Suprapubic skin (tissue), 4 donors: ENCODE measurements around the gene GOLGA1. TPM values are rescaled to one million over a fixed set of nuclear protein-coding genes. Genes with fewer than 3 reads are reported as not detected.

Source experiments
- DNase-seq, 2 donors: peaks; one replicate each; pipeline ENCODE4 v3.0.0-alpha.2; 2019; ENCODE audit warnings: low spot score in 2 of 2
- H3K27ac ChIP-seq: fragments of 200-600 bp; sonication (generic); one replicate; pipeline ENCODE4 v1.5.1; 2019
- H3K27me3 ChIP-seq: fragments of 200-600 bp; sonication (generic); one replicate; pipeline ENCODE4 v1.5.1; 2019
- H3K36me3 ChIP-seq: fragments of 200-600 bp; sonication (generic); one replicate; pipeline ENCODE4 v1.5.1; 2019
- H3K4me1 ChIP-seq: fragments of 200-600 bp; sonication (generic); one replicate; pipeline ENCODE4 v1.5.1; 2019
- H3K4me3 ChIP-seq: fragments of 200-600 bp; sonication (generic); one replicate; pipeline ENCODE4 v1.5.1; 2019; ENCODE audit warnings: mild to moderate bottlenecking
- H3K9me3 ChIP-seq: fragments of 200-600 bp; sonication (generic); one replicate; pipeline ENCODE4 v1.5.1; 2019
- EP300 ChIP-seq: sonication (generic); formaldehyde crosslinking; IDR thresholded peaks from one replicate; pipeline ENCODE4 v1.6.1; 2017; ENCODE audit warnings: antibody characterized with exemption
- POLR2A ChIP-seq, 2 donors: fragments of 450-650 bp; IDR thresholded peaks; one replicate each; pipeline ENCODE4 v1.6.1; 2017; ENCODE audit warnings: antibody characterized with exemption in 2 of 2, mild to moderate bottlenecking in 2 of 2, moderate library complexity in 2 of 2
- POLR2AphosphoS5 ChIP-seq, 3 donors: sonication (generic); formaldehyde crosslinking; IDR thresholded peaks; one replicate each; pipeline ENCODE4 v1.6.1; 2017; ENCODE audit warnings: antibody characterized with exemption in 3 of 3
- WGBS: methylation state at CpG from one replicate; pipeline ENCODE4 v1.1.5; 2018; 5-methylcytosine and 5-hydroxymethylcytosine counted together
- total RNA-seq, 4 donors: library from RNA; depleted of rRNA; stranded (reverse); fragments of >200 nt; gene quantifications; one replicate each; pipeline ENCODE4 v1.1.0, GENCODE V29; 2016
- TF ChIP-seq, protein P1 (sequence below), 2 donors: fragments of 200-600 bp in 1 of 2; fragments of 450-650 bp in 1 of 2; sonication (generic) in 1 of 2; IDR thresholded peaks; one replicate each; pipeline ENCODE4 v1.5.1; 2016 to 2019; ENCODE audit warnings: antibody characterized with exemption in 2 of 2, mild to moderate bottlenecking in 1 of 2, moderate library complexity in 1 of 2

The GOLGA1 gene
- total RNA-seq, 4 donors from 2014 or later, result 20.2 to 47.5 (median 24.5) TPM

DNA sequence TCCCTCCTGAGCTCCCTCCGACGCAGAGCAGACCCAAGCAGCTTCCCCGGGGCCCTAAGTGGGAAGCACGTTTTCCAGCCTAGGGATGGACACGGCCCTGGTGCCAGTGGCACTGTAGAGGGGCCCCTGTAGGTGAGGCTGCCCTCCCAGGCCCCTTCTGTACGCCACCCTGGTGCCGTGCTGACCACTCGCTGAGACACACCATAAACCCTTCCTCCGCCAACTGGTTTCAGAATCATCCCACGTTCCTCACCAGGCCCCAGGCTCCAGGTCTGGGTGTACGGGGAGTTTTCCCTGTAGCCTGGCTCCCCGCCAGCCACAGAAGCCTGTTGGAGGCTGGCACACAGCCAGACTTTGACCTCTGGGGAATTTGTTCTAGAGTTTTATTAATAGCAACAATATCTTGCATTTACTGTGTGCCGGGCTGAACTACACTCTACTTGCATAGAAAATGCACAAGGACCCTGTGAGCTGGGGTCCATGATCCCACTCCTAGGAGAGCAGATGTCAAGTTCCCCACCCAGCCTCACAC lies 105.8 kb downstream of the GOLGA1 start:
- Histone ChIP-seq H3K9me3 (no peaks in the 10 kb centered on the region), H3K4me1 (peaks cover 28% of the 10 kb centered on the region), H3K27ac (no peak overlapping the region), H3K36me3 (no peaks in the 10 kb centered on the region), H3K27me3 (no peaks in the 10 kb centered on the region), H3K4me3 (no peak overlapping the region)
- DNase-seq, result no peak
- WGBS, result 72% methylated on average over 6 of the region's 13 CpGs
- TF ChIP-seq POLR2AphosphoS5 (IDR thresholded peaks at IDR 0.05) (no peak), POLR2A (IDR thresholded peaks at IDR 0.05) (no peak), EP300 (no peak)
- TF ChIP-seq, protein P1, sequence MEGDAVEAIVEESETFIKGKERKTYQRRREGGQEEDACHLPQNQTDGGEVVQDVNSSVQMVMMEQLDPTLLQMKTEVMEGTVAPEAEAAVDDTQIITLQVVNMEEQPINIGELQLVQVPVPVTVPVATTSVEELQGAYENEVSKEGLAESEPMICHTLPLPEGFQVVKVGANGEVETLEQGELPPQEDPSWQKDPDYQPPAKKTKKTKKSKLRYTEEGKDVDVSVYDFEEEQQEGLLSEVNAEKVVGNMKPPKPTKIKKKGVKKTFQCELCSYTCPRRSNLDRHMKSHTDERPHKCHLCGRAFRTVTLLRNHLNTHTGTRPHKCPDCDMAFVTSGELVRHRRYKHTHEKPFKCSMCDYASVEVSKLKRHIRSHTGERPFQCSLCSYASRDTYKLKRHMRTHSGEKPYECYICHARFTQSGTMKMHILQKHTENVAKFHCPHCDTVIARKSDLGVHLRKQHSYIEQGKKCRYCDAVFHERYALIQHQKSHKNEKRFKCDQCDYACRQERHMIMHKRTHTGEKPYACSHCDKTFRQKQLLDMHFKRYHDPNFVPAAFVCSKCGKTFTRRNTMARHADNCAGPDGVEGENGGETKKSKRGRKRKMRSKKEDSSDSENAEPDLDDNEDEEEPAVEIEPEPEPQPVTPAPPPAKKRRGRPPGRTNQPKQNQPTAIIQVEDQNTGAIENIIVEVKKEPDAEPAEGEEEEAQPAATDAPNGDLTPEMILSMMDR (IDR thresholded peaks at IDR 0.05), result no peak

DNA sequence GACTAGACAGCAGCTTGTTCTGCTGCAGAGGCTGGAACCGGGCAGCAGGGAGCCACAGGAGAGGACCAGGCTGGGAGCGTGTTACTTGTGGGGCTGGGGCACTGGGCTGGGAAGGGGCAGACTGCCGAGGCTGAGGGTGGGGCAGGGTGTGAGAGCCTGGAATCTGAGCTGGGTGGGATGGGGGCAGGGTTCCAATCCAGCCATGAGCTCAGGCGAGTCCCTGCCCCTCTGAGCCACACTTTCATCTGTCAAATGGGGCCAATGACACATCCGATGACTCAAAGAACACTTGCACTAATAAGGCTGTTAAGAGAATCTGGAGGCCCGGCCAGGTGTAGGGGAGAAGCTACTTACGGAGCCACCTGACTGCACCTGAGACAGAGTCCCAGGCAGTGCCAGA lies 106.3 kb downstream of the GOLGA1 start:
- H3K4me1 ChIP-seq, result peaks cover 28% of the 10 kb centered on the region
- no peak overlapping the region for H3K27ac ChIP-seq
- no peaks in the 10 kb centered on the region for H3K27me3 ChIP-seq
- no peaks in the 10 kb centered on the region for H3K36me3 ChIP-seq
- no peaks in the 10 kb centered on the region for H3K9me3 ChIP-seq
- TF ChIP-seq POLR2A (IDR thresholded peaks at IDR 0.05) (no peak), EP300 (no peak)
- no peak overlapping the region for H3K4me3 ChIP-seq
- 33% methylated on average over 4 of the region's 7 CpGs for WGBS
- no peak for DNase-seq

DNA sequence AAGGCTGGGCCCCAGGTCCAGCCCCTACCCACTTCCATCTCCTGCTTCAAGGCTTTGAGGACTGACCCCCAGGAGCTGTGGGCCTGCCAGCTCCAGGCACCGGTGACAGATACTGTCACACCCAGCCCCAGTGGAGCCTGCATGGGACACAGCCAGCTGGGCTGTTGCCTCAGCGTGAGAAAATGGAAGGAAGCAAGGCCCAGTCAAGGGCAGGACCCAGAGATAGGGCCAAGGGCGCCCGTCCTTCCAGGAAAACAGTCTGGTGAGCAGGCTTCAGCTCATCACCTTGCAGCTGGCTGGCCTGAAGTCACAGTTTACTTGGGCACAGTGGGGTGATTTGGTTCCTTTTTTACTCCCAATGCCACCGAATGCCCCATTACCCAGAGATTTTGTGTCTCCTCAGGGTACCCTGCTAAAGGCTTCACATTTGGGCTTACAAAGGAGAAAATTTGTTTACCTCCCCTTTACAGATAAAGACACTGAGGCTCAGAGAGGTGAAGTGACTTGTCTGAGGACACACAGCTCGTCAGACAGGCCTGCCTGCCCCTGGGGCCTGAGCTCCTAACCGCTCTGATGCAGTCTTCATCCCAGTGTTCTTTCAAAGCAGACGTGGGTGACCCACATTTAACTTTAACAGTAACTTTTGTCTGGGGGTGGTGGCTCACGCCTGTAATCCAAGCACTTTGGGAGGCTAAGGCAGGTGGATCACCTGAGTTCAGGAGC lies 109.1 kb downstream of the GOLGA1 start:
- WGBS, result 50% methylated on average over 9 of the region's 9 CpGs
- Histone ChIP-seq H3K36me3 (no peaks in the 10 kb centered on the region), H3K4me1 (peaks cover 33% of the 10 kb centered on the region), H3K27me3 (no peaks in the 10 kb centered on the region), H3K27ac (no peak overlapping the region), H3K9me3 (no peaks in the 10 kb centered on the region), H3K4me3 (no peak overlapping the region)
- peak in 1 of 2 donors; percentile 71 for DNase-seq
- TF ChIP-seq POLR2A (IDR thresholded peaks at IDR 0.05), result no peak
- TF ChIP-seq POLR2AphosphoS5 (IDR thresholded peaks at IDR 0.05), result no peak
- TF ChIP-seq, protein P1 (IDR thresholded peaks at IDR 0.05), result no peak
- no peak for TF ChIP-seq EP300

DNA sequence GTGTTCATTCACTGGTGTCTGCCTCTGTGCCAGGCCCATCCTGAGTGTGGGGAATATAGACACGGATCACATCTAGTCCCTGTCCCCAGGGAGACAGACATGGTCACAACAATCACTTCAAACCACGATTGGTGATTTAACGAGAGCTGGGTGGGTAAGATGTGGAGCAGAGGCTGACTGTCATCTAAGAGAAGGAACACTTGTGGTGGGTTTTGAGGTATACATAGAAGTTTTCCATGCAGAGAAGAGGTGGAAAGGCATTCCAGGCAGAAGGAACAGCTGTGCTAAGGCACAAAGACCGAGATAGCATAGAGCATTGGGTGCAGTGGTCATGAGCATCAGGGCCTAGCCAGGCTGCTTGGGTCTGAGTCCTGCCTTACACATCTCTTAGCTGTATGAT lies 110.3 kb downstream of the GOLGA1 start:
- Histone ChIP-seq H3K4me1 (peaks cover 33% of the 10 kb centered on the region), H3K27ac (no peak overlapping the region), H3K27me3 (no peaks in the 10 kb centered on the region), H3K4me3 (no peak overlapping the region), H3K36me3 (no peaks in the 10 kb centered on the region), H3K9me3 (no peaks in the 10 kb centered on the region)
- WGBS, result 64% methylated on average over 4 of the region's 4 CpGs
- no peak for DNase-seq
- TF ChIP-seq, protein P1 (IDR thresholded peaks at IDR 0.05), result no peak
- TF ChIP-seq EP300 (no peak), POLR2A (IDR thresholded peaks at IDR 0.05) (no peak), POLR2AphosphoS5 (IDR thresholded peaks at IDR 0.05) (no peak)

DNA sequence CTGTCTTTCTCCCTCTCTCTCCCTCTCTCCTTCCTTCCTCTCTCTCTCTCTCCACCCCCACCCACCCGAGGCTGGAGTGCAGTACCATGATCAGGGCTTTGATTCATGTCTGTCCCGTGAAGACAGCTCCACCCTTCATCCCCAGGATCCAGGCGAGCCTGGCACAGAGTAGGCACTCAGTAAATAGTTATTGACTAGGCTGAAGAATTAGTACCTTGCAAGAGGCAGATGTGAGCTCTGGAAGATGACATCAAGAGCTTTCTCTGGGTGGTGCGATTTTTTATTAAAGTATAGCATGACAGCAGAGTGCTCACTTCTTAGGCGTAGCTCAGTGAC lies 111.6 kb downstream of the GOLGA1 start:
- Histone ChIP-seq H3K27ac (no peak overlapping the region), H3K4me3 (no peak overlapping the region), H3K36me3 (no peaks in the 10 kb centered on the region), H3K27me3 (no peaks in the 10 kb centered on the region), H3K9me3 (no peaks in the 10 kb centered on the region), H3K4me1 (peaks cover 21% of the 10 kb centered on the region)
- WGBS, result 45% methylated on average over 5 of the region's 5 CpGs
- no peak for DNase-seq
- TF ChIP-seq POLR2AphosphoS5 (IDR thresholded peaks at IDR 0.05), result no peak
- no peak for TF ChIP-seq EP300
- TF ChIP-seq, protein P1 (IDR thresholded peaks at IDR 0.05), result no peak
- no peak for TF ChIP-seq POLR2A (IDR thresholded peaks at IDR 0.05)
